Neural cell (in vitro differentiated cells): ENCODE measurements around the gene NHEJ1.

ENCODE experiments used
- EP300 ChIP-seq: fragments of 450-650 bp; conservative IDR thresholded peaks from 2 replicates; pipeline ENCODE4 v1.6.1; 2014; ENCODE audit warnings: antibody characterized with exemption, mild to moderate bottlenecking, moderate library complexity; ENCODE audit not compliant: poor library complexity, severe bottlenecking
- EZH2 ChIP-seq: fragments of 200-600, 300-800 bp; shearing (Covaris generic), sonication (generic); IDR thresholded peaks from 2 replicates; pipeline ENCODE4 v1.6.1; 2014; ENCODE audit warnings: antibody characterized with exemption, low read length, borderline replicate concordance, mild to moderate bottlenecking; ENCODE audit not compliant: insufficient read depth, poor library complexity, severe bottlenecking
- MXI1 ChIP-seq: fragments of 450-650 bp; conservative IDR thresholded peaks from 2 replicates; pipeline ENCODE4 v1.6.1; 2014; ENCODE audit warnings: antibody characterized with exemption, mild to moderate bottlenecking; ENCODE audit not compliant: poor library complexity, severe bottlenecking
- POLR2AphosphoS5 ChIP-seq: IDR thresholded peaks from 2 replicates; pipeline ENCODE4 v1.6.1; 2012
- RAD21 ChIP-seq: fragments of 450-650 bp; conservative IDR thresholded peaks from 2 replicates; pipeline ENCODE4 v1.6.1; 2014; ENCODE audit warnings: antibody characterized with exemption, mild to moderate bottlenecking, moderate library complexity
- SMC3 ChIP-seq: fragments of 450-650 bp; conservative IDR thresholded peaks from 2 replicates; pipeline ENCODE4 v1.6.1; 2014; ENCODE audit warnings: antibody characterized with exemption, mild to moderate bottlenecking, moderate library complexity; ENCODE audit not compliant: poor library complexity
- TAF1 ChIP-seq: IDR thresholded peaks from 2 replicates; pipeline ENCODE4 v1.6.1; 2012; ENCODE audit warnings: low read depth
- TF ChIP-seq, protein P1 (sequence below): fragments of 450-650 bp; IDR thresholded peaks from 2 replicates; pipeline ENCODE4 v1.5.1; 2014; ENCODE audit warnings: antibody characterized with exemption, mild to moderate bottlenecking, moderate library complexity; ENCODE audit not compliant: poor library complexity, severe bottlenecking
- TF ChIP-seq, protein P2 (sequence below): IDR thresholded peaks from 2 replicates; pipeline ENCODE4 v1.6.1; 2012; ENCODE audit warnings: borderline replicate concordance

GRCh38 chr2:219109471-219109870 lies 51.1 kb downstream of the NHEJ1 start:
- TF ChIP-seq, protein P1, sequence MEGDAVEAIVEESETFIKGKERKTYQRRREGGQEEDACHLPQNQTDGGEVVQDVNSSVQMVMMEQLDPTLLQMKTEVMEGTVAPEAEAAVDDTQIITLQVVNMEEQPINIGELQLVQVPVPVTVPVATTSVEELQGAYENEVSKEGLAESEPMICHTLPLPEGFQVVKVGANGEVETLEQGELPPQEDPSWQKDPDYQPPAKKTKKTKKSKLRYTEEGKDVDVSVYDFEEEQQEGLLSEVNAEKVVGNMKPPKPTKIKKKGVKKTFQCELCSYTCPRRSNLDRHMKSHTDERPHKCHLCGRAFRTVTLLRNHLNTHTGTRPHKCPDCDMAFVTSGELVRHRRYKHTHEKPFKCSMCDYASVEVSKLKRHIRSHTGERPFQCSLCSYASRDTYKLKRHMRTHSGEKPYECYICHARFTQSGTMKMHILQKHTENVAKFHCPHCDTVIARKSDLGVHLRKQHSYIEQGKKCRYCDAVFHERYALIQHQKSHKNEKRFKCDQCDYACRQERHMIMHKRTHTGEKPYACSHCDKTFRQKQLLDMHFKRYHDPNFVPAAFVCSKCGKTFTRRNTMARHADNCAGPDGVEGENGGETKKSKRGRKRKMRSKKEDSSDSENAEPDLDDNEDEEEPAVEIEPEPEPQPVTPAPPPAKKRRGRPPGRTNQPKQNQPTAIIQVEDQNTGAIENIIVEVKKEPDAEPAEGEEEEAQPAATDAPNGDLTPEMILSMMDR: no peak
- TF ChIP-seq TAF1 (no peak), RAD21 (no peak), EZH2 (no peak), SMC3 (no peak), POLR2AphosphoS5 (no peak), EP300 (no peak), MXI1 (no peak)
- TF ChIP-seq, protein P2, sequence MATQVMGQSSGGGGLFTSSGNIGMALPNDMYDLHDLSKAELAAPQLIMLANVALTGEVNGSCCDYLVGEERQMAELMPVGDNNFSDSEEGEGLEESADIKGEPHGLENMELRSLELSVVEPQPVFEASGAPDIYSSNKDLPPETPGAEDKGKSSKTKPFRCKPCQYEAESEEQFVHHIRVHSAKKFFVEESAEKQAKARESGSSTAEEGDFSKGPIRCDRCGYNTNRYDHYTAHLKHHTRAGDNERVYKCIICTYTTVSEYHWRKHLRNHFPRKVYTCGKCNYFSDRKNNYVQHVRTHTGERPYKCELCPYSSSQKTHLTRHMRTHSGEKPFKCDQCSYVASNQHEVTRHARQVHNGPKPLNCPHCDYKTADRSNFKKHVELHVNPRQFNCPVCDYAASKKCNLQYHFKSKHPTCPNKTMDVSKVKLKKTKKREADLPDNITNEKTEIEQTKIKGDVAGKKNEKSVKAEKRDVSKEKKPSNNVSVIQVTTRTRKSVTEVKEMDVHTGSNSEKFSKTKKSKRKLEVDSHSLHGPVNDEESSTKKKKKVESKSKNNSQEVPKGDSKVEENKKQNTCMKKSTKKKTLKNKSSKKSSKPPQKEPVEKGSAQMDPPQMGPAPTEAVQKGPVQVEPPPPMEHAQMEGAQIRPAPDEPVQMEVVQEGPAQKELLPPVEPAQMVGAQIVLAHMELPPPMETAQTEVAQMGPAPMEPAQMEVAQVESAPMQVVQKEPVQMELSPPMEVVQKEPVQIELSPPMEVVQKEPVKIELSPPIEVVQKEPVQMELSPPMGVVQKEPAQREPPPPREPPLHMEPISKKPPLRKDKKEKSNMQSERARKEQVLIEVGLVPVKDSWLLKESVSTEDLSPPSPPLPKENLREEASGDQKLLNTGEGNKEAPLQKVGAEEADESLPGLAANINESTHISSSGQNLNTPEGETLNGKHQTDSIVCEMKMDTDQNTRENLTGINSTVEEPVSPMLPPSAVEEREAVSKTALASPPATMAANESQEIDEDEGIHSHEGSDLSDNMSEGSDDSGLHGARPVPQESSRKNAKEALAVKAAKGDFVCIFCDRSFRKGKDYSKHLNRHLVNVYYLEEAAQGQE: no peak
